OCI-M1 (cell line): Measurements from ENCODE around the gene SMIM20.
"Not testable (repeated sequence)": the region's sequence is repeated elsewhere in the genome, so short reads cannot be mapped to it uniquely, and the experiment has no call there.

Experiments
- DNase-seq: peaks from one replicate; lab custom pipeline; 2025; lab: John Stamatoyannopoulos, UW

The SMIM20 gene

GRCh38 chr4:25890571-25891485 is 23.2 kb upstream of the SMIM20 start:
- DNase-seq = no peak

- no peak for DNase-seq
Observed at GRCh38 chr4:25892796-25893195, 21.2 kb upstream of the SMIM20 start.

- DNase-seq = no peak
Observed at GRCh38 chr4:25896776-25897539, 17.1 kb upstream of the SMIM20 start.

GRCh38 chr4:25900310-25900709 is 13.7 kb upstream of the SMIM20 start:
- no peak for DNase-seq

GRCh38 chr4:25901030-25901430 is 13.0 kb upstream of the SMIM20 start:
- DNase-seq = no peak

GRCh38 chr4:25903900-25904747 is 9.9 kb upstream of the SMIM20 start:
- DNase-seq = no peak

- DNase-seq = no peak
Observed at GRCh38 chr4:25904748-25905082, 9.3 kb upstream of the SMIM20 start.

- no peak for DNase-seq
Observed at GRCh38 chr4:25905371-25905770, 8.6 kb upstream of the SMIM20 start.

- not testable (repeated sequence) for DNase-seq
Observed at GRCh38 chr4:25906113-25906512, 7.9 kb upstream of the SMIM20 start.

- no peak for DNase-seq
Observed at GRCh38 chr4:25908491-25908901, 5.5 kb upstream of the SMIM20 start.

GRCh38 chr4:25911356-25911755 is 2.7 kb upstream of the SMIM20 start:
- no peak for DNase-seq

GRCh38 chr4:25913056-25913850 is 767 bp upstream of the SMIM20 start:
- DNase-seq = no peak

- peak; percentile 61 for DNase-seq
Observed at GRCh38 chr4:25914670-25915352, 791 bp downstream of the SMIM20 start.

- DNase-seq = peak; percentile 75
Observed at GRCh38 chr4:25915353-25915705, 1.3 kb downstream of the SMIM20 start.

- no peak for DNase-seq
Observed at GRCh38 chr4:25916870-25917269, 2.9 kb downstream of the SMIM20 start.

- DNase-seq = peak; percentile 59
Observed at GRCh38 chr4:25919676-25920075, 5.7 kb downstream of the SMIM20 start.

GRCh38 chr4:25921922-25922321 is 7.9 kb downstream of the SMIM20 start:
- no peak for DNase-seq

GRCh38 chr4:25922812-25923369 is 8.9 kb downstream of the SMIM20 start:
- no peak for DNase-seq

GRCh38 chr4:25923745-25924144 is 9.7 kb downstream of the SMIM20 start:
- no peak for DNase-seq

- peak; percentile 63 for DNase-seq
Observed at GRCh38 chr4:25925486-25926201, 11.6 kb downstream of the SMIM20 start.
